Kidney (tissue), 14 donors: ENCODE data around the gene BCL2L11. TPM values are rescaled to one million over a fixed set of nuclear protein-coding genes. Genes with fewer than 3 reads are reported as not detected.

Experiments used
- DNase-seq, 5 donors: peaks; one replicate each; pipeline ENCODE4 v3.0.0-alpha.2; 2013 to 2020
- FAIRE-seq: peaks from 2 replicates; lab custom pipeline; 2012; peaks lifted over from hg19 to GRCh38; lab: Jason Lieb, UNC
- H3K27ac ChIP-seq, 2 donors: one replicate each; pipeline ENCODE4 v1.7.0; 2013; ENCODE audit warnings: low read depth in 2 of 2, low read length in 2 of 2, inconsistent platforms in 1 of 2
- H3K27me3 ChIP-seq: one replicate; pipeline ENCODE4 v1.7.1; 2013; ENCODE audit warnings: low read length, inconsistent platforms; ENCODE audit not compliant: control insufficient read depth, insufficient read depth
- H3K36me3 ChIP-seq, 3 donors: one replicate each; pipeline versions ENCODE4 v1.7.0 to v1.7.1; 2013; ENCODE audit warnings: low read length in 3 of 3, control low read depth in 1 of 3, inconsistent platforms in 1 of 3; ENCODE audit not compliant: insufficient read depth in 3 of 3, control insufficient read depth in 2 of 3
- H3K4me1 ChIP-seq, 3 donors: one replicate each; pipeline versions ENCODE4 v1.7.0 to v1.7.1; 2013; ENCODE audit warnings: low read length in 3 of 3, inconsistent platforms in 1 of 3, low read depth in 1 of 3; ENCODE audit not compliant: control insufficient read depth in 2 of 3, insufficient read depth in 2 of 3
- H3K4me3 ChIP-seq, 3 donors: one replicate each; pipeline versions ENCODE4 v1.7.0 to v1.8.1; 2013; ENCODE audit warnings: low read length in 3 of 3, control low read depth in 1 of 3, inconsistent platforms in 1 of 3
- H3K9ac ChIP-seq, 3 donors: one replicate each; pipeline versions ENCODE4 v1.7.0 to v1.7.1; 2013; ENCODE audit warnings: low read length in 3 of 3, control low read depth in 1 of 3, inconsistent platforms in 1 of 3
- H3K9me3 ChIP-seq, 3 donors: one replicate each; pipeline versions ENCODE4 v1.7.0 to v1.7.1; 2013; ENCODE audit warnings: low read length in 3 of 3, control low read depth in 1 of 3, inconsistent platforms in 1 of 3; ENCODE audit not compliant: control insufficient read depth in 2 of 3, insufficient read depth in 1 of 3
- intact Hi-C: fragments of 100-400 bp; cut with DNase I; formaldehyde crosslinking; loops from one replicate; pipeline ENCODE4 v1.11.1; 2022
- polyA plus RNA-seq: library from polyadenylated mRNA; stranded (reverse); fragments of 350-450 nt; fragmentation: Illumina TruSeq; extraction: RNeasy Lipid Tissue Mini Kit (QIAGEN cat#74804); gene quantifications from one replicate; pipeline ENCODE4 v1.2.3, GENCODE V29; 2014; ENCODE audit warnings: low read depth, low replicate concordance; ENCODE audit not compliant: insufficient read depth
- total RNA-seq: library from RNA; stranded (reverse); fragmentation: NEBNext Ultra II Directional; extraction: Animal tissue kit (Norgen Biotek cat#: 25700); gene quantifications from one replicate; pipeline ENCODE4 v1.2.1, GENCODE V29; 2021
- TF ChIP-seq, protein P1 (sequence below): IDR thresholded peaks from 3 replicates; pipeline ENCODE4 v1.5.1; 2012; ENCODE audit warnings: mild to moderate bottlenecking, moderate library complexity, borderline replicate concordance; ENCODE audit not compliant: insufficient read depth; ENCODE audit errors: extremely low read depth
- donor health status: control.
- donor health status: control.
- donor health status: control.
- donor health status: control.
- donor health status: control.
- donor health status: DM: yes; HTN: yes; CAD: no.
- donor health status: Normal renal cell carcinoma (clear cell type).

BCL2L11 gene
- total and polyA plus RNA-seq, 2 donors from 2014 or later, result 6.5 to 32.7 TPM

DNA sequence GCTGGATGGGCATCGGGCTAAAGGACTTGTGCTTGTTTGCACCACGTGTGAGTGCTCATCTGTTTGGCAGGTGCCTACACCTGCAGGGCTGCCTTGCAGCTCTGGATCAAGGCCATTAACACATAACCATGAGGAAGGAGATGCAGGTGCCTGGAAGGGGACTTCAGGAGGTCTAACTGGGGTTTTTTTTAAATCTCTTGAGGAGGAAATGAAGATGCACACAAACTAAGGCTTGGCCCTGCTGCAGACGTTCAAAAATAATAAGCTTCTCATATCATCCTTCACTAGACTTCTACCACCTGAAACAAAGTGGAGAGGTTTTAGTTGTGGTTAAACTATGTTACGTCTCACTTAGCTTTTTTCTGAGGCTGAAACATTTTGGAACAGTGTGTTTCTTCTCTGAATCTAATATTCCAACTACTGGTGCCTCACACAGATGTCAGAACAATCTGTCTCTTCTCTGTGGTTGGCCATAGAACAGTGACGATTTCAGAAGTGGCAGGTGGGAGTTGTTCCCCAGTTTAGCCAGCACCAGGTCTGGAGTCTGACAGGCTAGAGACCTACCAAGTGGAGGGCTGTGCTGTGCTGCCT is 36.5 kb downstream of the BCL2L11 start:
- Histone ChIP-seq H3K4me3 (no peak overlapping the region), H3K9me3 (no peaks in the 10 kb centered on the region), H3K27ac (no peak overlapping the region), H3K9ac (no peak overlapping the region), H3K4me1 (peaks cover 0 to under 1% (median 0%) of the 10 kb centered on the region in 3 donors), H3K36me3 (peaks cover 3 to 20% (median 13%) of the 10 kb centered on the region in 3 donors), H3K27me3 (no peaks in the 10 kb centered on the region)
- no peak for DNase-seq
- intact Hi-C loops, result no loop called here
- TF ChIP-seq, protein P1, sequence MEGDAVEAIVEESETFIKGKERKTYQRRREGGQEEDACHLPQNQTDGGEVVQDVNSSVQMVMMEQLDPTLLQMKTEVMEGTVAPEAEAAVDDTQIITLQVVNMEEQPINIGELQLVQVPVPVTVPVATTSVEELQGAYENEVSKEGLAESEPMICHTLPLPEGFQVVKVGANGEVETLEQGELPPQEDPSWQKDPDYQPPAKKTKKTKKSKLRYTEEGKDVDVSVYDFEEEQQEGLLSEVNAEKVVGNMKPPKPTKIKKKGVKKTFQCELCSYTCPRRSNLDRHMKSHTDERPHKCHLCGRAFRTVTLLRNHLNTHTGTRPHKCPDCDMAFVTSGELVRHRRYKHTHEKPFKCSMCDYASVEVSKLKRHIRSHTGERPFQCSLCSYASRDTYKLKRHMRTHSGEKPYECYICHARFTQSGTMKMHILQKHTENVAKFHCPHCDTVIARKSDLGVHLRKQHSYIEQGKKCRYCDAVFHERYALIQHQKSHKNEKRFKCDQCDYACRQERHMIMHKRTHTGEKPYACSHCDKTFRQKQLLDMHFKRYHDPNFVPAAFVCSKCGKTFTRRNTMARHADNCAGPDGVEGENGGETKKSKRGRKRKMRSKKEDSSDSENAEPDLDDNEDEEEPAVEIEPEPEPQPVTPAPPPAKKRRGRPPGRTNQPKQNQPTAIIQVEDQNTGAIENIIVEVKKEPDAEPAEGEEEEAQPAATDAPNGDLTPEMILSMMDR, result no peak
- FAIRE-seq, result no peak

DNA sequence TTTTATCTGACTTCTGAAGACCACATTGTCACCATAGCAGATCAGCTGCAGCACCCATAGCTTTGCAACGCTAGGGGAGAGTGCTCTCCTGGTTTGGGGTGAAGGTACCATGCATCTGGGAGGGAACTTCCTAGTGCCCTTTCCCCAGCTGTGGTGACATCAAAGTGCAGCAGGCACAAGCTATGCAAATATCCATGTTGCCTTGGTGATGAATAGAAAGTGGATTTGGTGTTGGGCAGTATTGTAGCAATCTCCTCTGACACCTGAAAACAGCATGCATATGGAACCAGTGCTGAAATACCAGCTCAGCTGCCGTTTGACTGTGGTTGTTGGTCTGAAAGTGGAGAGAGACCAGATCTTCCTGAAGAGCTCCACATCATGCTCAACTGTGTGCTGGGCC is 37.1 kb downstream of the BCL2L11 start:
- Histone ChIP-seq H3K4me3 (no peak overlapping the region), H3K9ac (no peak overlapping the region), H3K36me3 (peaks cover 0 to 15% (median 11%) of the 10 kb centered on the region in 3 donors), H3K4me1 (peaks cover 0 to 4% (median 3%) of the 10 kb centered on the region in 3 donors), H3K9me3 (no peaks in the 10 kb centered on the region), H3K27me3 (no peaks in the 10 kb centered on the region), H3K27ac (no peak overlapping the region)
- TF ChIP-seq, protein P1, result no peak
- DNase-seq (no peak), FAIRE-seq (no peak)
- intact Hi-C loops, result no loop called here

DNA sequence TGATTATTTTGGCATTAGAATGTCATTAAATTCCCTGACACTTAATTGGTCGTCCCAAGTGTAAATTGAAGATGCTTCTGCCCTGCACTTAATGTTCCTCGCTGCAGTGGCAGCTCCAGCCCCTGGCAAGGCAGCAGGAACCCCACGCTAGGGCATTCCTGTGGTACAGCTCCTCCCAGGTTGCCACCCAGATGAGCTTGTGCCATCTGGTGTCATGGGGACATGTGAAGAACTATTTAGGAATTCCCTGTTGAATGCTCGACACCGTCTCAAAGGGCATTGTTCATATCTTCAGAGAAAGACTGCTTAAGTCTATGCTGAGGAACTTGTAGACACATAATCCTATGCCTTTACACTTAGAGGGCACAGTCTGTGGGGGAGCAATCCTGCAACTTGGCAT is 38.9 kb downstream of the BCL2L11 start:
- Histone ChIP-seq H3K9me3 (no peaks in the 10 kb centered on the region), H3K27me3 (no peaks in the 10 kb centered on the region), H3K9ac (no peak overlapping the region), H3K27ac (no peak overlapping the region), H3K36me3 (peaks cover 0 to 11% (median 11%) of the 10 kb centered on the region in 3 donors), H3K4me1 (peaks cover 0 to 10% (median 10%) of the 10 kb centered on the region in 3 donors), H3K4me3 (no peak overlapping the region)
- intact Hi-C loops, result no loop called here
- no peak for FAIRE-seq
- TF ChIP-seq, protein P1, result no peak
- no peak for DNase-seq
